ENCODE results near the gene TNIP2. TPM values are rescaled to one million over a fixed set of nuclear protein-coding genes. Genes with fewer than 3 reads are reported as not detected.

Gene TNIP2
- total RNA-seq, 4 donors from 2014 or later, result 56.1 to 85.5 (median 75.4) TPM

DNA sequence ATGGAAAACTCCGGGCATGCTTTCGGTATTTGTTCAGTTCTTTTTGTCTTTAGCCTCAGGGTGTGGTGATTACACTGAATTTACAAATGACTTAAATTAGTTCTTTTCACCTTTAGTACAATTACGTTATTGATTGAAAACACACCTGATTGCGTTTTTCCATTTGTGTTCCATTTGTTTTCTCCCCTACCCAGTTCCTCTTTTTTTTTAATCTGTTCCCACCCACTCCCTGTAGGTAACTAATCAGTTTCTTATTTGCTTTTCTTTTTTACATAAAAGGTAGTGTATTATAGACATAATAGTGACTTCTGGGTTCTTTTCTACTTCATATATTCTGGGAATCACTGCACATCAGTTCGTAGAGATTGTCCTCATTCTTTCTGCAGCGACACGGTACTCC is 53.4 kb downstream of the TNIP2 start:
- Histone ChIP-seq H3K36me3 (peaks cover 56 to 92% (median 79%) of the 10 kb centered on the region in 4 donors), H3K4me1 (peaks cover 0 to 6% (median 0%) of the 10 kb centered on the region in 4 donors), H3K27ac (replicated peaks in 1 of 4) (no peak overlapping the region), H3K4me3 (no peak overlapping the region), H3K9me3 (no peaks in the 10 kb centered on the region), H3K27me3 (no peaks in the 10 kb centered on the region)
- DNase-seq (ENCODE audit: extremely low spot score), result no peak
- WGBS, result 97% methylated on average over 7 of the region's 7 CpGs
- no peak for TF ChIP-seq EP300 (IDR thresholded peaks at IDR 0.05)
- intact Hi-C loops (cut with DNase I), result no loop called here

DNA sequence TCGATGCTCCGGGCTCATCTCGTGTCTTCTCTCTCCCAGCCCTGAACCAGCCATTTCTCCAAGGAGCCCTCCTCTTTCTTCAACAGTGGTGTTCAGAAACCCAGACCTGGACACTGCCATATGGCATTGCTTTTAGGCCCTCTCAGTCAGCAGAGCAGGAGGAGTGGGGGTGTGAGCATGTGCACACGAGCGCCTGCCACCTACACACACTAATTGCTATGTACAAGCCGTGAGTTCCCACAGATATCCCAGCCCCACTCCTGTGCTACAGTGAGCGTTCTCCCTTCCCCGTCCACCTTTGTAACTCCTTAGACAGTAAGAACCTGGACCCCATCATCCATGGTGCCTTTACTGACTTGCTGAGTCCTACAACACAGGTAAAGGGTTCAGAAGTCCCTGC is 53.8 kb downstream of the TNIP2 start:
- Histone ChIP-seq H3K27me3 (no peaks in the 10 kb centered on the region), H3K4me3 (no peak overlapping the region), H3K27ac (replicated peaks in 1 of 4) (no peak overlapping the region), H3K36me3 (peaks cover 56 to 94% (median 81%) of the 10 kb centered on the region in 4 donors), H3K4me1 (peaks cover 0 to 6% (median 0%) of the 10 kb centered on the region in 4 donors), H3K9me3 (no peaks in the 10 kb centered on the region)
- TF ChIP-seq POLR2A (IDR thresholded peaks at IDR 0.05; ENCODE audit: low read depth) (no peak), EP300 (IDR thresholded peaks at IDR 0.05) (no peak), POLR2AphosphoS5 (IDR thresholded peaks at IDR 0.05) (no peak)
- TF ChIP-seq, protein P1, sequence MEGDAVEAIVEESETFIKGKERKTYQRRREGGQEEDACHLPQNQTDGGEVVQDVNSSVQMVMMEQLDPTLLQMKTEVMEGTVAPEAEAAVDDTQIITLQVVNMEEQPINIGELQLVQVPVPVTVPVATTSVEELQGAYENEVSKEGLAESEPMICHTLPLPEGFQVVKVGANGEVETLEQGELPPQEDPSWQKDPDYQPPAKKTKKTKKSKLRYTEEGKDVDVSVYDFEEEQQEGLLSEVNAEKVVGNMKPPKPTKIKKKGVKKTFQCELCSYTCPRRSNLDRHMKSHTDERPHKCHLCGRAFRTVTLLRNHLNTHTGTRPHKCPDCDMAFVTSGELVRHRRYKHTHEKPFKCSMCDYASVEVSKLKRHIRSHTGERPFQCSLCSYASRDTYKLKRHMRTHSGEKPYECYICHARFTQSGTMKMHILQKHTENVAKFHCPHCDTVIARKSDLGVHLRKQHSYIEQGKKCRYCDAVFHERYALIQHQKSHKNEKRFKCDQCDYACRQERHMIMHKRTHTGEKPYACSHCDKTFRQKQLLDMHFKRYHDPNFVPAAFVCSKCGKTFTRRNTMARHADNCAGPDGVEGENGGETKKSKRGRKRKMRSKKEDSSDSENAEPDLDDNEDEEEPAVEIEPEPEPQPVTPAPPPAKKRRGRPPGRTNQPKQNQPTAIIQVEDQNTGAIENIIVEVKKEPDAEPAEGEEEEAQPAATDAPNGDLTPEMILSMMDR (IDR thresholded peaks at IDR 0.05), result no peak
- WGBS, result 95% methylated on average over 8 of the region's 8 CpGs
- intact Hi-C loops (cut with DNase I), result no loop called here
- no peak for DNase-seq (ENCODE audit: extremely low spot score)

DNA sequence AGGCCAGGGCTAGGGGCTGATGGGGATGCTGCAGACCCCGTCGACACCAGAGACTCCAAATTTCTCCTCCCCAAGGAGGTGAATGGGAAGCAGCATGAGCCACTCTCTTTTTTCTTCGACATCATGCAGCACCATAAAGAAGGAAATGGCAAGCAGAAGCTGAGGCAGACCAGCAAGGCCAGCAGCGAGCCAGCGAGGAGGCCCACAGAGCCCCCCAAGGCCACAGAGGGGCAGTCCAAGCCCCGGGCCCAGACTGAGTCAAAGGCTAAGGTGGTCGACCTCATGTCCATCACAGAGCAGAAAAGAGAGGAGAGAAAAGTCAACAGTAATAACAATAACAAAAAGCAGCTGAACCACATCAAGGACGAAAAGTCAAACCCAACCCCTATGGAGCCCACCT is 56.1 kb downstream of the TNIP2 start:
- H3K36me3 ChIP-seq, result peaks cover 71 to 100% (median 98%) of the 10 kb centered on the region in 4 donors
- no peaks in the 10 kb centered on the region for H3K9me3 ChIP-seq
- 66% methylated on average over 8 of the region's 8 CpGs for WGBS
- H3K4me1 ChIP-seq, result peaks cover 0 to 6% (median 0%) of the 10 kb centered on the region in 4 donors
- no peaks in the 10 kb centered on the region for H3K27me3 ChIP-seq
- intact Hi-C loops (cut with DNase I), result no loop called here
- TF ChIP-seq POLR2A (IDR thresholded peaks at IDR 0.05; ENCODE audit: low read depth), result no peak
- TF ChIP-seq POLR2AphosphoS5 (IDR thresholded peaks at IDR 0.05), result no peak
- TF ChIP-seq EP300 (IDR thresholded peaks at IDR 0.05), result no peak
- TF ChIP-seq, protein P1 (IDR thresholded peaks at IDR 0.05), result no peak
- H3K27ac ChIP-seq (replicated peaks in 1 of 4), result no peak overlapping the region
- no peak overlapping the region for H3K4me3 ChIP-seq
- DNase-seq (ENCODE audit: extremely low spot score), result no peak

DNA sequence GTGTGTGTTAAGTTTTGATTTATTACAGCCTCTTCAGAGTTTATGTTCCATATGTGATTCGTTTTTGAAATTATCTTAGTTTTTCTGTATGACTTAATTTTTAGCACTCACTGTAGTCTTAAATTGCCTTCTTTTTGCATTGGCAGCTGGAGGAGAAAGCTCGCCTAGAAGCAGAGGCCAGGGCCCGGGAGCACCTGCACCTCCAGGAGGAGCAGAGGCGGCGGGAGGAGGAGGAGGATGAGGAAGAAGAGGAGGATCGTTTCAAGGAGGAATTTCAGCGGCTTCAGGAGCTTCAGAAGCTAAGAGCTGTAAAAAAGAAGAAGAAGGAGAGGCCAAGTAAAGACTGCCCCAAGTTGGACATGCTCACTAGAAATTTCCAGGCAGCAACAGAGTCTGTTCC is 56.6 kb downstream of the TNIP2 start:
- intact Hi-C loops (cut with DNase I), result no loop called here
- Histone ChIP-seq H3K36me3 (peaks cover 71 to 100% (median 98%) of the 10 kb centered on the region in 4 donors), H3K4me1 (peaks cover 0 to 6% (median 0%) of the 10 kb centered on the region in 4 donors), H3K27ac (replicated peaks in 1 of 4) (no peak overlapping the region), H3K27me3 (no peaks in the 10 kb centered on the region), H3K9me3 (no peaks in the 10 kb centered on the region), H3K4me3 (no peak overlapping the region)
- DNase-seq (ENCODE audit: extremely low spot score), result no peak
- TF ChIP-seq EP300 (IDR thresholded peaks at IDR 0.05), result no peak
- TF ChIP-seq POLR2AphosphoS5 (IDR thresholded peaks at IDR 0.05), result no peak
- TF ChIP-seq POLR2A (IDR thresholded peaks at IDR 0.05; ENCODE audit: low read depth), result no peak
- WGBS, result 81% methylated on average over 7 of the region's 7 CpGs

DNA sequence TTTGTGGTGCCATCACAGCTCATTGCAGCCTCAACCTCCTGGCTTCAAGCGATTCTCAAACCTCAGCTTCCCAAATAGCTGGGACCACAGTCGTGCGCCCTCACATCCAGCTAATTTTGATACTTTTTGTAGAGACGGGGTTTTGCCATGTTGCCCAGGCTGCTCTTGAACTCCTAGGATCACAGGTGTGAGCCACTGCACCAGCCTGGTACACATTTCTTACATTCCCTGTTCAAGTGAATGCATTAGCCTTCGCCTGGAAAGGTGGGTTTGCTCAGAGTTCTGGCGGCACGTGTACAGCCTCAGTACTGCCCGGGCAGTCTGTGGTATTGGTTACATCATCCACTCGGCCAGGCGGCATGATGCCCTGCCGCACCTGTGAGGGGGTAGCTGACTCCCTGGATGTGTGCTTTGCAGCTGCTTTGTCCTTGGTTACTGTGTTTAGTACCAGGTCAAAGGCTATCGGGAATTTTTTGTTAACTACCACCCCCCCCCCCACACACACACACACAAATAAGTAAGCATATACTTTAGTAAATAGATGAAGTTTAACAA is 57.1 kb downstream of the TNIP2 start:
- no peak for TF ChIP-seq POLR2AphosphoS5 (IDR thresholded peaks at IDR 0.05)
- TF ChIP-seq EP300 (IDR thresholded peaks at IDR 0.05), result no peak
- TF ChIP-seq POLR2A (IDR thresholded peaks at IDR 0.05; ENCODE audit: low read depth), result no peak
- TF ChIP-seq, protein P1 (IDR thresholded peaks at IDR 0.05), result no peak
- Histone ChIP-seq H3K4me1 (peaks cover 0 to 6% (median 0%) of the 10 kb centered on the region in 4 donors), H3K36me3 (peaks cover 70 to 100% (median 98%) of the 10 kb centered on the region in 4 donors), H3K27ac (replicated peaks in 1 of 4) (no peak overlapping the region), H3K27me3 (no peaks in the 10 kb centered on the region), H3K9me3 (no peaks in the 10 kb centered on the region), H3K4me3 (no peak overlapping the region)
- intact Hi-C loops (cut with DNase I), result no loop called here
- DNase-seq (ENCODE audit: extremely low spot score), result no peak
- 95% methylated on average over 11 of the region's 12 CpGs for WGBS

DNA sequence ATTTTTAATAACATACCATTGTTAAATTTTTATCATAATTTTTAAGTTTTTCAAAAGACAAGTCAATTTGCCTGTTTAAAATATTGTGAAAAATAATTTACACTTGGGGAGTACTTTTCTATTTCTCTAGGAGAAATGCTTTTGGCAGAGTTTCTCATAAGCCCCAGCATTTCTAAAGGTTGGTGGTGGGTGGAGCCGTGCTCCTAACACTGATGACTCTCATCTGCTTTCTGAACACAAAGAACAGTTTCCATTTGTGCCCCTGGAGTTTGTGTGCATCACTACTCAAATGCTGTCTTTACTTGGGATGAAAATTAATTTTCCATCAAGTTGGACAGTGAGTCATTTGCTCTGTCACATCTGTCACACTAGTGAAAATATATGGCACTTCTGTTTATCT is 57.6 kb downstream of the TNIP2 start:
- no peak for DNase-seq (ENCODE audit: extremely low spot score)
- 79% methylated on average over 1 of the region's 1 CpG for WGBS
- Histone ChIP-seq H3K27me3 (no peaks in the 10 kb centered on the region), H3K27ac (replicated peaks in 1 of 4) (no peak overlapping the region), H3K4me3 (no peak overlapping the region), H3K4me1 (peaks cover 0 to 6% (median 0%) of the 10 kb centered on the region in 4 donors), H3K36me3 (peaks cover 70 to 100% (median 98%) of the 10 kb centered on the region in 4 donors), H3K9me3 (no peaks in the 10 kb centered on the region)
- intact Hi-C loops (cut with DNase I), result no loop called here
- TF ChIP-seq EP300 (IDR thresholded peaks at IDR 0.05) (no peak), POLR2A (IDR thresholded peaks at IDR 0.05; ENCODE audit: low read depth) (no peak), POLR2AphosphoS5 (IDR thresholded peaks at IDR 0.05) (no peak)
- TF ChIP-seq, protein P1 (IDR thresholded peaks at IDR 0.05), result no peak

All from esophagus muscularis mucosa (tissue), 4 donors.